HG03342 (cell line): Measurements from ENCODE around the gene SLC22A13.
"Not testable (repeated sequence)": the region's sequence is repeated elsewhere in the genome, so short reads cannot be mapped to it uniquely, and the experiment has no call there.

Experiments used
- ATAC-seq: cut with Tn5 transposase; IDR thresholded peaks from one replicate; pipeline ENCODE4 v1.9.1; 2021; ENCODE audit warnings: mild to moderate bottlenecking, moderate library complexity; ENCODE audit not compliant: unreplicated experiment

The SLC22A13 gene

DNA sequence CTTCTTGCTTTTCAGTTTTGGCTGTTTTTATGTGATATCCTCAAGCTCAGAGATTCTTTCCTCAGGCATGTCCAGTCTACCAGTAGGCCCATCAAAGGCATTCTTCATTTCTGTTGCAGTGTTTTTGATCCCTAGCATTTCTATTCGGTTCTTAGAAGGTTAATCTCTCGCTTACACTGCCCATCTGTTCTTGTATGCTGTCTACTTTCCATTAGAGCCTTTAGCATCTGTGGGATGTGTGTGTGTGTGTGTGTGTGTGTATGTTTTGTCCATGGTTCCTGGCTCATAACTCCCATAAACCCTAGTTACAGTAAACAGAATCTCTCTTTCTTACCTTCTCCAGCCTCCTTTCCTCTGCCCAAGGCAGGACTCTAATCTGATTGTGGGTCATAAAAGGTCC is 5.1 kb upstream of the SLC22A13 start:
- ATAC-seq: no peak

- ATAC-seq: no peak
Measured at GRCh38 chr3:38264353-38264771, 1.2 kb upstream of the SLC22A13 start.

DNA sequence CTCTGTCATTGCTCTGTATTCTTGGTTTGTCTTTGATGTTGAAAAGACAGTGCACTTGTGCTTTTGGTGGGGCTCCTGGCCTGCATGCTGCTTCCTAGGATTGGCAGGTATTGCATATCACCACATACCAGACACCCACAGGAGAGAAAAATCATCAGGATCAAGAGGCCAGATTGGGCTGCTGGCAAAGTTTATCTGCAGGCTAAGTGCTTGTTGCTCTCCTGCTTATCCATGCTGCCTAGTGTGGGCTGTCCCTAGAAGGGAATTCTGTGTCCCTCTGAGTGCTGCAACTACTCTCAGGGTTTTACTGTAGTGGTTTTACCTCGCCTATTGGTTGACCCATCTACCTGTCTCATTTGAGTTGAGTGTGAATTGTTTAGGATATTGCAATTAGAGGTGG is 833 bp upstream of the SLC22A13 start:
- no peak for ATAC-seq

- no peak for ATAC-seq
Measured at GRCh38 chr3:38266810-38267209, 1.2 kb downstream of the SLC22A13 start.

GRCh38 chr3:38267662-38268061 is 2.0 kb downstream of the SLC22A13 start:
- no peak for ATAC-seq

DNA sequence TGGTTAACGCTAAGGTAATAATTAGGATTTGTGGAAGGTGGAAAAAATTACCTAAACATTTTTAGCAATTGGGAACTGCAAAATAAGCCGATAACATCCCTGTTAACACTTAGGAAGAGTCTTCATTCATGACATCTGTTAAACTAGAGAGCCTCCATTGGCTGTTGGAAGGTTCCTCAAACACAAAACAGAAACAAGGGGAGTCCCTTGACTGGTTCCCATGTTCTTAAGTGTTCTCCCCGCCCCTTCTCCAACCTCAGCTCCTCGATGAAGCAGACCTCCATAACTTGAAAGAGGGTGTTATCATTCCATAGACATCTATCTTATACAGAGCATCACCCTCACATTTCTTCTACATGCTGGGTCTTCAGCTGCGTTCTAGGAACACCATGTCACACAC is 2.5 kb downstream of the SLC22A13 start:
- no peak for ATAC-seq

DNA sequence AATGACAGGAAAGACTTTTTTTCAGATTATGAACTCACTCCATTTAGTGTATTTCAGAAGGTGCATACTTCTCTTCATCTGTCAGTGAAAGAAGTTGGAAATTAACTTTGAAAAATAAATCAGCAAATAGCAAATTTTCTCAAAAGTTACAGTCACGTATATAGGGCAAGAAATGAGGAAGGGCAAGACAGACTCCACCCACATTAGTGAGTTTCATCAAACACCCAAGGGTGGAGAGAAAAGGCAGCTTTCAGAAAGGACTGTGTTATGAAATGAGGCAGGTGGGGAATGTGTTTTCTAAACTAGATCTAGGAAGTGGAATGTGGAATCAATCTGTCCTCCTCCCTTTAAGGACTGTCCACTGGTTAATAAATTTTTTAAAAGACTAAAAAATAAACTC is 2.9 kb downstream of the SLC22A13 start:
- ATAC-seq: no peak

DNA sequence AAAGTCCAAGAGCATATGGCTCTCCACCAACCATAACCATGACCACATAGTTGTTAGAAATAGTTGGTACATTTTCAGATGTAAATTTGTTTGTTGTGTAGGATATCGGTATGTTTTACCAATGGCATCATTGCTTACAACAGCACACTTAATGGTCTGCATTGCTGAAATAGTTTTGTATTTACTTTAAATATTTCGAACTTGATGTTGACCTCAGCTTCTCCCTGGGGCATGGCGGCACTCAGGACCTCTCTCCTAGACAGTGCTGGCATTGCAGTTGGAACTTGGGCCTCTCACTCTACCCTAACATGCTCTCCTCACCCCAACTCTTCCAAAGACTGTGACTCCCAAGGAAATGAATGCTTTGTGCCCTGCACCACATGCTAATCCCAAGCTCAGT is 5.0 kb downstream of the SLC22A13 start:
- ATAC-seq: no peak

GRCh38 chr3:38271553-38271952 is 5.9 kb downstream of the SLC22A13 start:
- ATAC-seq: no peak

DNA sequence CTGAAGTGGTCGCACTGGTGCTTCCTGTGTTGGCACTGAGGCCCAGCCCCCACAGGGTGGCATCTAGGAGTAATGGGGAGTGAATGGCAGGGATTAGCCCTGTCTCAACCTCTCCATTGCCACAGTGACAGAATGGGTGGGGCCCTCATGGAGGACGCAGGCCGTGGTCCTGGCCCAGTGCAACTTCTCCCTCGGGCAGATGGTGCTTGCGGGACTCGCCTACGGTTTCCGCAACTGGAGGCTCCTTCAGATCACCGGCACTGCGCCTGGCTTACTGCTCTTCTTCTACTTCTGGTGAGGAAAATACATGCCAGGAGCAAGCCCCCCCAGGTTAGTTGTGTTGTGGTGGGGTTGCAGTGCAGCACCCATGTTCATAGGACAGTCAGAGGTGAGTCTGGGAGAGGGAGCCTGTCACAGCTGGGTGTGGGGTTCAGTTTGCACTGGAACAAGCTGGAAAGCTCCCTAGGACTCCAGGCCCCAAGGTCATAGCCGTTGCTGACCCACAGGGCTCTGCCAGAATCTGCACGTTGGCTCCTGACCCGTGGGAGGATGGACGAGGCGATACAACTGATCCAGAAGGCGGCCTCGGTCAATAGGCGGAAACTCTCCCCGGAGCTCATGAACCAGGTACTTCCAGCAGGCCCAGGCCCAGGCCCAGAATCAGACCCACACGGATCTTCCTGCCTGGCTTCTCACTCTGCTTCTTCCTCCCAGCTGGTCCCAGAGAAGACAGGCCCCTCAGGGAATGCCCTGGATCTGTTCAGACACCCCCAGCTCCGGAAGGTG is 9.4 kb downstream of the SLC22A13 start:
- no peak for ATAC-seq

- no peak for ATAC-seq
Measured at GRCh38 chr3:38275658-38276057, 10.0 kb downstream of the SLC22A13 start.

DNA sequence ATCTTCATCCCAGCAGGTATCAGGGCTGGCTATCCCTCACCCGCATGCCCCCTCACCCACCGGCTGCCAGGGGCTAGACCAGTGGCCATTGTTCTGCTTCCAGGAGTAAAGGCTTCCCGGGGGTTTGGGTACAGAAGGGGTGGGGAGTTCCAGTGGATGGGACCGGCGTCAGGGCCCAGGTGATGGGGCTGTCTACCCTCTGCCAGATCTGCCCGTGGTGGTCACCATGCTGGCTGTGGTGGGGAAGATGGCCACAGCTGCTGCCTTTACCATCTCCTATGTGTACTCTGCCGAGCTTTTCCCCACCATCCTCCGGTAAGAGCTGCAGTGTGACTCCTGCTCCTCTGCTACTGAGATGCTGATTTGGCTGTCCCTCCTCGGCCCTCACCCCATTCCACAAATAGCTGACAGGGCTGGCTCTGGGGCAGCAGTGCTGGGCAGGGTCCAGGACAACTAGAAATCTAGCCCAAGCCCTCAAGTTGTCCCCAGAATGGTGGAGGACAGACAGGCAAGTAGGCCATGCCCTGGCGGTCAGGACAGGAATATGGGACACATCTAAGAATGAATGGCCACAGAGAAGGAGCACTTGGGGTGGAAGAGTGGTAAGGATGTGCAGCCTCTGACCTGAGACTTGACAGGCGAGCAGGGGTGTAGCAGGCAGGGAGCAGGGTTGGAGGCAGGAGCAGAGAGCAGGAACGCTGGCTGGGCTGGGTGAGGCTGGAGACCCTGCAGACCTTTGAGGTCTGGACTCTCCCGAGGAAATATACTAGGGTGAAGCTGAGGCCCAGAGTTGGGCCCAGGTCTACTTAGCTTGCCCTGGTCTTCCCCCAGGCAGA is 10.7 kb downstream of the SLC22A13 start:
- ATAC-seq: no peak

DNA sequence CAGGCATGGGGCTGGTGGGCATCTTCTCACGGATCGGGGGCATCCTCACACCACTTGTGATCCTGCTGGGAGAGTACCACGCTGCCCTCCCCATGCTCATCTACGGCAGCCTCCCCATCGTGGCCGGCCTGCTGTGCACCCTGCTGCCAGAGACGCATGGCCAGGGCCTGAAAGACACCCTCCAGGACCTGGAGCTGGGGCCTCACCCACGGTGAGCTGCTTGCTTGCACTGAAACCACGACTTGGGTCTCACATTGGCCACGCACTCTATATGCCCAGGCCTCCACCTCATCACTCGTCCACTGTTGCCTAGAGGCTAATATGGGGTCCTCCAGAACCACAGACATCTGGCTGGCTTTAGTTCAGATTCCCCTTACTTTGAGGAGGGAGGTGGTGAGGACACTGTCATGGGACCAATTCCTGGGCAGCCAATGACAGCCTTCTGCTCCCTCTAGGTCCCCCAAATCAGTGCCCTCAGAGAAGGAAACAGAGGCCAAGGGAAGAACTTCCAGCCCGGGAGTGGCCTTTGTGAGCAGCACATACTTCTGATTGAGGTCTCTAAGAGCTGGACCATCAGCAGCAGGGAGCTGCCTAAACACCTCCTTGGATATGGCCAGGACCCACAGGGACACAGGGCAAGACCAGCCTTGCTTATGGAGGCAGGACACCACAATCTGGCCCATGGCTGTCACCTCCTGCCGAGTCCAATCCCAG is 11.5 kb downstream of the SLC22A13 start:
- ATAC-seq: no peak

DNA sequence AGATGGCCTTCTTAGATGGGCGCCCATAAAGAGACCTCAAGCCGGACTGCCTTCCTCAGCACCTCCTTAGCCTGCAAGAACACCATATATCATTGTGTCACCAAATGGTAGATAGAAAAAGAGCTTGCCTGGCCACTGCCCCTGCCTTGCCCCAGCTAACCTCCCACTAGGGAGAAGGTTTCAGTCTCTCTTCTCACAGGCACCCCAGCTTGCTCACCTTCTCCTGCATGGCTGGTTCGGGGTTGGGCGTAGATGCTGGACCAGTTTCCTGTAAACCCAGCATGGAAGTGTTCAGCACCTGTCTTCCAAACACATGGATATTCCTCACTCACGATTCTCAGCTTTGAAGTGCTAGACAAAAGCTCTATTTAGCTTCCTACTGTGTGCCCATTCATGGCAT is 13.2 kb downstream of the SLC22A13 start:
- no peak for ATAC-seq

- ATAC-seq: no peak
Measured at GRCh38 chr3:38281895-38282686, 16.5 kb downstream of the SLC22A13 start, which contains the start of gene SLC22A14. TSS of gene SLC22A14 (plus strand) at chr3:38282294. CDS start at chr3:38306027, 23,733 bp downstream.

DNA sequence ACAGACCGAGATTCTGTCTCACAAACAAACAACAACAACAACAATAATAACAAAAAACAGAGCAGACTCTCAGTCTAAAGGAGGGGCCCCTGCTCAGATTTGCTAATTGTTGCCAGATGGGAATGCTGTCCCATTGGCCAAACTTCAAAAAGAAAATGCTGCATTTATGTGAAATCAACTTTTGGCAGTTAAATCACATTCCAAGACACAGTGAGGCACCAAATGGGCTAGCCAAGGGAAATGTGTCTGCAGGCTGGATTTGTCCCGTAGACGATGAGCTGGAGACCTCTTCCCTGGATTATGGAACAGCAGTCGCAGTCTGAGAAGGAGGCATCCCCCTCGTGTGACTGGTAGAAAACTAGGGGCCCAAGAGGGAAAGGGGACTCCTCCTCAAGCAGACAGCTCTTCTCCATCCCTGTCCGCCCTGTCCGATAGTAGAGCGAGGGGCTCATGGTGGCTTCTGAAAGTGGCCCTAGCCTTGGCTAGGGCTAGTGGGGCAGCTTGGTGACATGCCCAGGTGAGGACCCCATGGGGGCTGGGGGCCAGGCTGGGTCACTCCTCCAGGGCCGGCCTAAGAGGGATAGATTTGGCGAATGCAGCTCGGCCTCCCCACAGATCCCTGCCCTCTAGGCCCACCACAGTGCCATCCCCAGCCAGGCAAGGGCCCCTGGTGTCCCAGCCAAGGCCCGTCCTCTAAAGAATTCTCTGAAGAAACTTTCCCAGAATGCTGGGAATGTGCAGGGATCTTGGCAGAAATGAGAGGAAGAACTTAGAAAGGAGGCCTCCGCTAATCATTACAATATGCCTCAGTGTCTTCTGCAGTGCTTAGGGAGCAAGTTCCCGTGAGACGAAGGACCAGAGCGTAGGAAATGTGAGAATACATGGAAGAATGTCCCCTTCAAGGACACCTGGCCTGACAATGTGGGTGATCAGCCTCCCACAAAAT is 18.5 kb downstream of the SLC22A13 start:
- no peak for ATAC-seq

GRCh38 chr3:38284756-38285150 is 19.1 kb downstream of the SLC22A13 start:
- no peak for ATAC-seq

GRCh38 chr3:38289286-38290217 is 23.9 kb downstream of the SLC22A13 start:
- not testable (repeated sequence) for ATAC-seq
